Neural cell (in vitro differentiated cells): ENCODE measurements around the gene SORCS1.

Experiments
- CTCF ChIP-seq: fragments of 450-650 bp; IDR thresholded peaks from 2 replicates; pipeline ENCODE4 v1.5.1; 2014; ENCODE audit warnings: antibody characterized with exemption, mild to moderate bottlenecking, moderate library complexity; ENCODE audit not compliant: poor library complexity, severe bottlenecking
- POLR2AphosphoS5 ChIP-seq: IDR thresholded peaks from 2 replicates; pipeline ENCODE4 v1.6.1; 2012

GRCh38 chr10:106836933-106837663 lies 327.4 kb downstream of the SORCS1 start:
- TF ChIP-seq CTCF, result no peak
- no peak for TF ChIP-seq POLR2AphosphoS5
